HepG2 (cell line): ENCODE data around the gene CECR2. TPM values are rescaled to one million over a fixed set of nuclear protein-coding genes. Genes with fewer than 3 reads are reported as not detected.

Source experiments
- ATAC-seq: fragments of 200-7000 bp; cut with Tn5 transposase; 3 replicates; pipeline ENCODE4 v1.9.1; 2020; ENCODE audit warnings: mild to moderate bottlenecking, moderate library complexity
- BruUV-seq: library from RNA; stranded (reverse); fragments of 400-500 nt; replicated peaks from 2 replicates; lab custom pipeline; 2021; lab: Mats Ljungman, UMichigan
- CTCF ChIA-PET: fragments of 300-600 bp; formaldehyde crosslinking; extraction: SDS; loops from one replicate; lab custom pipeline; 2021; ENCODE audit warnings: low total read pairs, inconsistent platforms, low intra/inter-chr PET ratio; lab: Yijun Ruan, JAX
- POLR2A ChIA-PET: fragments of 350-600 bp; sonication (Branson Sonifier 250); formaldehyde crosslinking; loops from one replicate; lab custom pipeline; 2020; ENCODE audit warnings: antibody characterized with exemption, inconsistent platforms; lab: Yijun Ruan, JAX
- DNase-seq: peaks from one replicate; pipeline ENCODE4 v3.0.0-alpha.2; 2015; ENCODE audit warnings: low spot score
- FAIRE-seq: peaks from 3 replicates; lab custom pipeline; 2011; peaks lifted over from hg19 to GRCh38; lab: Jason Lieb, UNC
- H2AFZ ChIP-seq: one replicate; pipeline ENCODE4 v1.6.1; 2011; ENCODE audit warnings: low read length, inconsistent platforms
- H3K27ac ChIP-seq: fragments of 300-600 bp; 3 replicates; pipeline ENCODE4 v1.8.0; 2011; ENCODE audit warnings: mixed run types, mild to moderate bottlenecking, mixed read lengths, low read length, inconsistent platforms; ENCODE audit not compliant: insufficient read depth; ENCODE audit errors: extremely low read length
- H3K27me3 ChIP-seq, 2 experiments: fragments of 200-600 bp in 1 of 2; 2 replicates in 1 of 2; 3 replicates in 1 of 2; pipeline versions ENCODE4 v1.6.0 to v1.8.0; 2011; ENCODE audit warnings: low read length in 2 of 2, mild to moderate bottlenecking in 2 of 2, moderate library complexity in 2 of 2, inconsistent platforms in 1 of 2; ENCODE audit not compliant: insufficient read depth in 2 of 2, control insufficient read depth in 1 of 2
- H3K36me3 ChIP-seq, 2 experiments: fragments of 200-600 bp in 1 of 2; replicated peaks in 1 of 2; 2 replicates in 1 of 2; 3 replicates in 1 of 2; pipeline versions ENCODE4 v1.5.1 to v1.8.0; 2011; ENCODE audit warnings: low read length in 2 of 2, inconsistent platforms in 1 of 2; ENCODE audit not compliant: insufficient read depth in 2 of 2, control insufficient read depth in 1 of 2
- H3K4me1 ChIP-seq: 2 replicates; pipeline ENCODE4 v1.5.1; 2012; ENCODE audit warnings: low read length, inconsistent platforms; ENCODE audit not compliant: insufficient read depth
- H3K4me2 ChIP-seq: 2 replicates; pipeline ENCODE4 v1.6.0; 2011; ENCODE audit warnings: low read depth, low read length, inconsistent platforms
- H3K4me3 ChIP-seq, 3 experiments: fragments of 200-600 bp in 1 of 3; sonication (generic), shearing (Covaris generic) in 1 of 3; replicated peaks in 1 of 3; 2 replicates each; pipeline ENCODE4 v1.5.1; 2011 to 2016; ENCODE audit warnings: low read length in 3 of 3, inconsistent platforms in 2 of 3, low read depth in 2 of 3, mild to moderate bottlenecking in 2 of 3, control low read depth in 1 of 3, mixed read lengths in 1 of 3; ENCODE audit not compliant: insufficient read depth in 1 of 3
- H3K79me2 ChIP-seq: one replicate; pipeline ENCODE4 v1.6.1; 2011; ENCODE audit warnings: low read length, inconsistent platforms; ENCODE audit not compliant: insufficient read depth
- H3K9ac ChIP-seq: 2 replicates; pipeline ENCODE4 v1.6.0; 2011; ENCODE audit warnings: mild to moderate bottlenecking, low read depth, low read length, inconsistent platforms; ENCODE audit not compliant: insufficient read depth
- H3K9me3 ChIP-seq: 2 replicates; pipeline ENCODE4 v1.5.1; 2012; ENCODE audit warnings: mild to moderate bottlenecking, low read length
- H4K20me1 ChIP-seq: 2 replicates; pipeline ENCODE4 v1.6.0; 2011; ENCODE audit warnings: inconsistent platforms, mild to moderate bottlenecking, low read length, moderate library complexity; ENCODE audit not compliant: insufficient read depth
- CEBPG ChIP-seq: IDR thresholded peaks from 2 replicates; pipeline ENCODE4 v1.6.1; 2016
- E2F1 ChIP-seq: sonication (generic); formaldehyde crosslinking; IDR thresholded peaks from 2 replicates; pipeline ENCODE4 v1.5.0; 2020; ENCODE audit warnings: missing genetic modification reagents
- IRX3 ChIP-seq: sonication (generic); formaldehyde crosslinking; IDR thresholded peaks from 2 replicates; pipeline ENCODE4 v1.8.1; 2023; ENCODE audit warnings: mild to moderate bottlenecking, low read depth, missing genetic modification reagents, borderline replicate concordance
- KMT2B ChIP-seq: IDR thresholded peaks from 2 replicates; pipeline ENCODE4 v1.6.1; 2016; ENCODE audit warnings: missing genetic modification reagents, missing compliant biosample characterization
- NCOR1 ChIP-seq: fragments of 200-600 bp; sonication (generic); IDR thresholded peaks from 2 replicates; pipeline ENCODE4 v1.7.0; 2017; ENCODE audit warnings: antibody characterized with exemption, low read length, borderline replicate concordance
- SNAI1 ChIP-seq: sonication (generic); formaldehyde crosslinking; IDR thresholded peaks from 2 replicates; pipeline ENCODE4 v1.5.0; 2020; ENCODE audit warnings: mild to moderate bottlenecking, missing genetic modification reagents, borderline replicate concordance
- TFDP1 ChIP-seq: IDR thresholded peaks from 2 replicates; pipeline ENCODE4 v1.6.1; 2016; ENCODE audit warnings: missing compliant biosample characterization, missing genetic modification reagents, borderline replicate concordance
- ZBTB7B ChIP-seq: sonication (generic); formaldehyde crosslinking; IDR thresholded peaks from 2 replicates; pipeline ENCODE4 v1.4.0; 2020; ENCODE audit warnings: missing genetic modification reagents
- ZNF557 ChIP-seq: sonication (generic); formaldehyde crosslinking; IDR thresholded peaks from 2 replicates; pipeline ENCODE4 v1.4.0; 2020; ENCODE audit warnings: missing genetic modification reagents
- WGBS: methylation state at CpG from one replicate; pipeline ENCODE4 v1.1.6; 2017; ENCODE audit warnings: low lambda C conversion rate; 5-methylcytosine and 5-hydroxymethylcytosine counted together
- in situ Hi-C: cut with HindIII; loops from 2 replicates; pipeline ENCODE4 v1.10.0; 2017; ENCODE audit warnings: low pct_unique_long_range_greater_than_20kb; ENCODE audit not compliant: extremely low pct_ligation_motif_present
- intact Hi-C: fragments of 100-400 bp; cut with micrococcal nuclease; formaldehyde crosslinking; loops from one replicate; pipeline ENCODE4 v1.10.0; 2022; ENCODE audit not compliant: unreplicated experiment
- polyA plus RNA-seq, 8 experiments: library from polyadenylated mRNA; depleted of rRNA in 3 of 8; stranded (reverse) in 7 of 8; unstranded in 1 of 8; fragments of >200 nt; fragmentation: Illumina TruSeq in 4 of 8; extraction: Trizol in 4 of 8; gene quantifications; 2 replicates each; pipeline versions ENCODE4 v1.2.1 to v1.2.3, GENCODE V29; 2011 to 2016; ENCODE audit warnings: low read depth in 4 of 8, missing spikeins in 1 of 8, mixed read lengths in 1 of 8; ENCODE audit not compliant: insufficient read depth in 1 of 8
- total RNA-seq, 5 experiments: library from RNA; depleted of rRNA; stranded (reverse); fragments of >200 nt; fragmentation: Illumina TruSeq; extraction: Trizol; gene quantifications; 2 replicates each; pipeline ENCODE4 v1.2.3, GENCODE V29; 2016; ENCODE audit warnings: low read depth in 1 of 5
- TF ChIP-seq, protein P1 (sequence below): sonication (generic); formaldehyde crosslinking; IDR thresholded peaks from 2 replicates; pipeline ENCODE4 v1.4.0; 2020; ENCODE audit warnings: missing genetic modification reagents, borderline replicate concordance
- TF ChIP-seq, protein P2 (sequence below): sonication (generic); formaldehyde crosslinking; IDR thresholded peaks from 2 replicates; pipeline ENCODE4 v1.5.0; 2020; ENCODE audit warnings: missing genetic modification reagents

The CECR2 gene
- total and polyA plus RNA-seq, 2 of the 13 experiments (the other 11 are each of a cell fraction or from before 2014, with no cell fraction given): not detected

- no peak for TF ChIP-seq SNAI1 (CRISPR knock-in tag)
- TF ChIP-seq CEBPG: no peak
- TF ChIP-seq NCOR1: no peak
- no peak for TF ChIP-seq ZBTB7B
- TF ChIP-seq, all 625 proteins: peak for 0
Measured at GRCh38 chr22:17592201-17592600, 222.9 kb downstream of the CECR2 start (continued).

GRCh38 chr22:17596226-17596625, 227.0 kb downstream of the CECR2 start:
- H3K36me3 ChIP-seq: peaks cover 32 to 83% of the 10 kb centered on the region in 2 experiments
- 96% methylated on average over 4 of the region's 6 CpGs for WGBS
- H3K79me2 ChIP-seq: no peaks in the 10 kb centered on the region
- no peak overlapping the region for H3K9ac ChIP-seq
- H3K27me3 ChIP-seq: no peaks in the 10 kb centered on the region
- ChIA-PET POLR2A (no interaction called here), CTCF (no interaction called here)
- no peak overlapping the region for H2AFZ ChIP-seq
- intact Hi-C loops: no loop called here
- in situ Hi-C loops: no loop called here
- no peak for ATAC-seq
- H3K27ac ChIP-seq: no peak overlapping the region
- H3K4me3 ChIP-seq: no peak overlapping the region
- no peaks in the 10 kb centered on the region for H3K4me1 ChIP-seq
- BruUV-seq: no TSS peak
- no peak for DNase-seq
- FAIRE-seq: no peak
- H4K20me1 ChIP-seq: no peaks in the 10 kb centered on the region
- H3K4me2 ChIP-seq: no peak overlapping the region
- TF ChIP-seq, protein P1, sequence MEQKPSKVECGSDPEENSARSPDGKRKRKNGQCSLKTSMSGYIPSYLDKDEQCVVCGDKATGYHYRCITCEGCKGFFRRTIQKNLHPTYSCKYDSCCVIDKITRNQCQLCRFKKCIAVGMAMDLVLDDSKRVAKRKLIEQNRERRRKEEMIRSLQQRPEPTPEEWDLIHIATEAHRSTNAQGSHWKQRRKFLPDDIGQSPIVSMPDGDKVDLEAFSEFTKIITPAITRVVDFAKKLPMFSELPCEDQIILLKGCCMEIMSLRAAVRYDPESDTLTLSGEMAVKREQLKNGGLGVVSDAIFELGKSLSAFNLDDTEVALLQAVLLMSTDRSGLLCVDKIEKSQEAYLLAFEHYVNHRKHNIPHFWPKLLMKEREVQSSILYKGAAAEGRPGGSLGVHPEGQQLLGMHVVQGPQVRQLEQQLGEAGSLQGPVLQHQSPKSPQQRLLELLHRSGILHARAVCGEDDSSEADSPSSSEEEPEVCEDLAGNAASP (CRISPR knock-in tag): no peak
- TF ChIP-seq ZNF557 (CRISPR knock-in tag): no peak
- H3K9me3 ChIP-seq: no peaks in the 10 kb centered on the region

DNA sequence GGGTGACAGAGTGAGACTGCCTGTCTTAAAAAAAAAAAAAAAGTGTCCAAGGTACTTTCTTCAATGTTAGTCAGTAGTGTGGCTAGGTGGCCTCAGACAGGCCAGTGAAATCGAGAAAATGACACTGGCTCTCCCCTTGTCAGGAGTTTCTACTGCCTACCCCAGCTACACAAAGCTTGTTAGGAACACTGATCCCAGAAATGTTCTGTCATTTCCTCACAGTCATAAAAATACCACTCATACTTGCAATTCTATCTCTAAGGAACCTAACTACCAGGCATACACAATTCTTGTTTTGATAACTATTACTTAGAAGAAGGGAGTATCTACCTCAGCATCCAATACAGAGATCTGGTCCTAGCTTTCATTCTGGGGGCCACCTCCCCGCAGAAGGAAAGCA, 228.0 kb downstream of the CECR2 start:
- H2AFZ ChIP-seq: no peak overlapping the region
- BruUV-seq: no TSS peak
- no peaks in the 10 kb centered on the region for H3K27me3 ChIP-seq
- no peak overlapping the region for H3K9ac ChIP-seq
- no peaks in the 10 kb centered on the region for H3K9me3 ChIP-seq
- FAIRE-seq: no peak
- intact Hi-C loops: no loop called here
- H3K4me1 ChIP-seq: no peaks in the 10 kb centered on the region
- POLR2A ChIA-PET: no interaction called here
- no peak overlapping the region for H3K27ac ChIP-seq
- no peak for DNase-seq
- no peak overlapping the region for H3K4me2 ChIP-seq
- WGBS: 98% methylated on average over 2 of the region's 2 CpGs
- H3K4me3 ChIP-seq: no peak overlapping the region
- TF ChIP-seq E2F1 (no peak), KMT2B (no peak), TFDP1 (no peak), IRX3 (no peak)
- TF ChIP-seq, protein P2, sequence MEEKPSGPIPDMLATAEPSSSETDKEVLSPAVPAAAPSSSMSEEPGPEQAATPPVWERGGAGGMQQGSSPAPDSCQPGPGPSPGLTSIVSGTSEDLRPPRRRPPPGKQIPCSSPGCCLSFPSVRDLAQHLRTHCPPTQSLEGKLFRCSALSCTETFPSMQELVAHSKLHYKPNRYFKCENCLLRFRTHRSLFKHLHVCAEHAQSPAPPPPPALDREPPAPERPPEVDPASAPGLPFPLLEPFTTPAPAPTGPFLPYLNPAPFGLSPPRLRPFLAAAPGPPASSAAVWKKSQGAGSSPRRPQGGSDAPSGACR: no peak
- in situ Hi-C loops: no loop called here
- peaks cover 33 to 76% of the 10 kb centered on the region in 2 experiments for H3K36me3 ChIP-seq
- no peak for ATAC-seq
- no peaks in the 10 kb centered on the region for H3K79me2 ChIP-seq
- no peaks in the 10 kb centered on the region for H4K20me1 ChIP-seq
- CTCF ChIA-PET: no interaction called here
